Thoracic aorta (tissue), 2 donors: Measurements from ENCODE around the gene ZNF688. TPM values are rescaled to one million over a fixed set of nuclear protein-coding genes. Genes with fewer than 3 reads are reported as not detected.

Experiments
- ATAC-seq: fragments of 150-250 bp; one replicate; pipeline ENCODE4 v1.8.0; 2017; ENCODE audit warnings: low read depth; ENCODE audit not compliant: insufficient number of reproducible peaks, low FRiP score
- DNase-seq: peaks from one replicate; pipeline ENCODE4 v3.0.0-alpha.2; 2020; ENCODE audit warnings: low spot score
- H3K27ac ChIP-seq, 2 donors: fragments of 200-600 bp; sonication (generic); 1 replicate in 1 of 2; 2 replicates in 1 of 2; pipeline ENCODE4 v1.5.1; 2016; ENCODE audit warnings: mild to moderate bottlenecking in 2 of 2, moderate library complexity in 2 of 2
- H3K27me3 ChIP-seq: fragments of 200-600 bp; sonication (generic); replicated peaks from 2 replicates; pipeline ENCODE4 v1.6.0; 2016; ENCODE audit warnings: mild to moderate bottlenecking; ENCODE audit not compliant: insufficient read depth
- H3K36me3 ChIP-seq: fragments of 200-600 bp; sonication (generic); one replicate; pipeline ENCODE4 v1.5.1; 2016
- H3K4me1 ChIP-seq, 2 donors: fragments of 200-600 bp; sonication (generic); 1 replicate in 1 of 2; 2 replicates in 1 of 2; pipeline versions ENCODE4 v1.5.1 to v1.6.0; 2016; ENCODE audit warnings: low read depth in 2 of 2, mild to moderate bottlenecking in 1 of 2; ENCODE audit not compliant: control insufficient read depth in 1 of 2
- H3K4me3 ChIP-seq: fragments of 200-600 bp; sonication (generic); 2 replicates; pipeline ENCODE4 v1.5.1; 2016; ENCODE audit warnings: mild to moderate bottlenecking
- H3K9me3 ChIP-seq: fragments of 200-600 bp; sonication (generic); 2 replicates; pipeline ENCODE4 v1.5.1; 2016
- CTCF ChIP-seq: fragments of 200-600 bp; sonication (generic); IDR thresholded peaks from one replicate; pipeline ENCODE4 v1.5.1; 2019; ENCODE audit warnings: antibody characterized with exemption
- total RNA-seq, 2 donors: library from RNA; depleted of rRNA; stranded (reverse); fragments of >200 nt; gene quantifications; one replicate each; pipeline versions ENCODE4 v1.1.0 to v1.2.3, GENCODE V29; 2016

The ZNF688 gene
- total RNA-seq, 2 donors from 2014 or later, result 9.2 to 24.2 TPM

GRCh38 chr16:30559690-30560089 is 11.8 kb downstream of the ZNF688 start:
- H3K4me1 ChIP-seq, result peaks cover 8 to 25% of the 10 kb centered on the region in 2 donors
- no peak overlapping the region for H3K4me3 ChIP-seq
- TF ChIP-seq CTCF, result no peak

GRCh38 chr16:30558789-30559377 is 12.6 kb downstream of the ZNF688 start:
- no peaks in the 10 kb centered on the region for H3K9me3 ChIP-seq
- peaks cover 8 to 25% of the 10 kb centered on the region in 2 donors for H3K4me1 ChIP-seq
- ATAC-seq, result no peak
- TF ChIP-seq CTCF, result no peak
- no peak for DNase-seq
- peak overlapping the region in 1 of 2 donors; percentile 87 for H3K27ac ChIP-seq
- no peaks in the 10 kb centered on the region for H3K27me3 ChIP-seq
- peak overlapping the region; percentile 84 for H3K4me3 ChIP-seq
- H3K36me3 ChIP-seq, result peaks cover 20% of the 10 kb centered on the region

More at GRCh38 chr16:30559690-30560089, 11.8 kb downstream of the ZNF688 start:
- no peak overlapping the region for H3K27ac ChIP-seq
- peaks cover 11% of the 10 kb centered on the region for H3K36me3 ChIP-seq
- no peak for ATAC-seq
- H3K9me3 ChIP-seq, result no peaks in the 10 kb centered on the region
- H3K27me3 ChIP-seq, result no peaks in the 10 kb centered on the region
- DNase-seq, result no peak

GRCh38 chr16:30557957-30558788 is 13.3 kb downstream of the ZNF688 start, which contains the start of gene ZNF764:
Gene ZNF764, minus strand, starts transcription at chr16:30558374. Its CDS starts 192 bp downstream, at chr16:30558182.
- DNase-seq (peak; percentile 98), ATAC-seq (peak; percentile 98)
- TF ChIP-seq CTCF, result no peak
- peak within 1 kb of the TSS; percentile 84 for H3K4me3 ChIP-seq
- peaks cover 8 to 25% of the 10 kb centered on the region in 2 donors for H3K4me1 ChIP-seq
- peak within 1 kb of the TSS; percentile 87 to 95 for H3K27ac ChIP-seq
- H3K36me3 ChIP-seq, result peaks cover 22% of the 10 kb centered on the region
- H3K27me3 ChIP-seq, result no peaks in the 10 kb centered on the region
- no peaks in the 10 kb centered on the region for H3K9me3 ChIP-seq

- Histone ChIP-seq H3K4me3 (peak overlapping the region; percentile 84), H3K27me3 (no peaks in the 10 kb centered on the region), H3K9me3 (no peaks in the 10 kb centered on the region), H3K36me3 (peaks cover 22% of the 10 kb centered on the region), H3K4me1 (peaks cover 8 to 25% of the 10 kb centered on the region in 2 donors), H3K27ac (peak overlapping the region; percentile 87 to 95)
- DNase-seq (no peak), ATAC-seq (no peak)
- TF ChIP-seq CTCF, result no peak
These were observed 13.9 kb downstream of the ZNF688 start for GRCh38 chr16:30557707-30557956.

- Histone ChIP-seq H3K4me1 (peaks cover 7 to 20% of the 10 kb centered on the region in 2 donors), H3K9me3 (no peaks in the 10 kb centered on the region), H3K27ac (no peak overlapping the region), H3K36me3 (peaks cover 22% of the 10 kb centered on the region), H3K4me3 (no peak overlapping the region), H3K27me3 (no peaks in the 10 kb centered on the region)
- TF ChIP-seq CTCF, result no peak
- DNase-seq (no peak), ATAC-seq (no peak)
These were observed 15.4 kb downstream of the ZNF688 start for GRCh38 chr16:30556125-30556473.
